ENCODE measurements around the gene DUSP19.
"Not testable (repeated sequence)": the region's sequence is repeated elsewhere in the genome, so short reads cannot be mapped to it uniquely, and the experiment has no call there.

DUSP19 gene

DNA sequence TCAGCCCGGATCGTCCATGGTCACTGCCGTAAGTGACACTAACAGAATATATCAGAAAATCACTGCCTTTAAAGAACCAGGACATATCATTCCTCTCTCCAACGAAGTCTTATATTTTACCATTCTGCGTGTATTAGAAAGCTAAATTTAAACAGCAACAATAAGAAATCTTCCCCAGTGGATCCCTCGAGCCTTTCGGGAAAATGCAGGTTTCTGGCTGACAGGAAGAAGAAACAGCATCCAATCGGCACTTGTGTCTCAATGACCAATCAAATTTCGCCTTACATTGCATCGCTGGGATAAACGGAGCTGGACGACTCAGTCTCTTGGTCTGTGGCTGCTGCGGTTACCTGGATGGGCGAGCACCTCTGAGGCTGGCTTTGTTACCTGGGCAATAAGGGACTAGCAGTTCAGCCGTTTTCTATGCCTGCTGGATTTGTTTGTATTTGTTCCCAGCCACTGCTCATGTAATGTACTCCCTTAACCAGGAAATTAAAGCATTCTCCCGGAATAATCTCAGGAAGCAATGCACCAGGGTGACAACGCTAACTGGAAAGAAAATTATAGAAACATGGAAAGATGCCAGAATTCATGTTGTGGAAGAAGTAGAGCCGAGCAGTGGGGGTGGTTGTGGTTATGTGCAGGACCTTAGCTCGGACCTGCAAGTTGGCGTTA is at the start of gene DUSP19:
Gene DUSP19, plus strand, starts transcription at position 284 of the 675 bp plus-strand sequence. Its CDS starts 187 bp downstream, at position 471.
- DNase-seq (ENCODE audit: extremely low read depth in 1 of 2, low read depth in 1 of 2) = peak; percentile 52 to 70

- DNase-seq (ENCODE audit: extremely low read depth in 1 of 2, low read depth in 1 of 2) = no peak
Observed at GRCh38 chr2:183029219-183029618, 49.3 kb upstream of the DUSP19 start.

- DNase-seq (ENCODE audit: extremely low read depth in 1 of 2, low read depth in 1 of 2) = no peak
Observed at GRCh38 chr2:183031911-183032794, 46.4 kb upstream of the DUSP19 start.

DNA sequence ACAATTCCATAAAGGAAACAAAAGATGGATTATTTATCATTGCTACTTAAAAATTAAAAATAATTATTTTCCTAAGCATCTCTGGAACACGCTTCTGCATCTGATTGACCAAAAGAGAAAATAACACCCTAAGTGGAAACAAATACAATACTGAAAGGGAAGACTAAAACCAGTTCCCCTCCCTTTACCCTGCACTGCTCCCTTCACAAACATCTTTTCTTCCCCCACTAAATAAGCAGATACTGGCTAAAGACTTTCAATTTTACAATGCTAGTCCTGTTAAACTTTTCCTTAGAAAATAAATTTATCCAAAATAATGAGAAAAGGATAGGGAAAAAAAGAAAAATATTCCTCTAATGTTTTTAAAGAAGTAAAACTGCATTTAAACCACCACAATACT is 44.6 kb upstream of the DUSP19 start:
- no peak for DNase-seq (ENCODE audit: extremely low read depth in 1 of 2, low read depth in 1 of 2)

DNA sequence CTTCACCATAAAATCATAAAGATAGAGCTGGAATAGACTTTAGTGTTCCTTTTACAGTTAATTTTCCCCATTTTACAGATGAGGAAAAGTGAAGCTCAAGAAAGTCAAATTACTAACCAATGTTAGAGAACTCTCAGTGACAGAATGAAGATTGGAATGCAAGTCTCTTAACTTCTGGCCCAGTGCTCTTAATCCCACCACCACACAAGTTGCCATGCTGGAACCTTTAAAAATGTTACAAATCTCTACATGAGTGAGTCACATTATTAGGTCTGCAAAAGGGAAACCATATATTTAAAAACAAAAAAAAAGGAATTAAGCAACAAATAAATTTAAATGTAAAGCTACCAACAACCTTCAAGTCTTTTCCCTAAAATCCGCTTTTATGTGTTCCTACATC is 43.7 kb upstream of the DUSP19 start:
- no peak for DNase-seq (ENCODE audit: extremely low read depth in 1 of 2, low read depth in 1 of 2)

DNA sequence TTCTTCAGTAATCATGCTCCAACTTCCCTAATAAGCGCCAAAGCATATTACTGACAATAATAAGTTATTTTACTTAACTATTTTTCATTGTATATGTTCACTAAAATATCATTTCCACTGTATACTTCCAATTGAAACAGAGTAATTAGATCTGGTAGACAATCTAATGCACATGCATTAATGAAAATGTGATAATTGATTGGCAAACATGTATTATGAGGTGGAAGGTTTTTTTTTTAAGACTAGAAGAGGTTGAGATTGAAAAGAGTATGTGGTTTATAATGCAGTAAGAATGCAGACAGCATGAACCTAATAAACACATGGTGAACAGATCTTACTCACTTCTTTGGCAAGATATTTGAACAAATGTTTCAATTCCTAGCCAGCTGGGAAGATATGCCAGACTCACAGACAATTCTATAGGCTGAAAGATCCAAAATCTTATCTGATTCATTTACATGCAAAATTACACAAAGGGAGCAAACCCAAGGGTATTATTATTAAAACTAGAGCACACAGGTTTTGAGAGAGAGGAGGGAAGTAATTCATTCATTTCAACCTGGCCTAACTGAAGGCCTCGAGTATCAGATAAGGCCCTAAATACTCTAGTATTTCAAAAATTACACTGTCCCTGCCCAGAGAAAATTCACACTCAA is 43.1 kb upstream of the DUSP19 start:
- DNase-seq (ENCODE audit: extremely low read depth in 1 of 2, low read depth in 1 of 2) = no peak

- DNase-seq (ENCODE audit: extremely low read depth in 1 of 2, low read depth in 1 of 2) = no peak
Observed at GRCh38 chr2:183035954-183036669, 42.4 kb upstream of the DUSP19 start.

GRCh38 chr2:183037074-183037552 is 41.4 kb upstream of the DUSP19 start:
- no peak for DNase-seq (ENCODE audit: extremely low read depth in 1 of 2, low read depth in 1 of 2)

DNA sequence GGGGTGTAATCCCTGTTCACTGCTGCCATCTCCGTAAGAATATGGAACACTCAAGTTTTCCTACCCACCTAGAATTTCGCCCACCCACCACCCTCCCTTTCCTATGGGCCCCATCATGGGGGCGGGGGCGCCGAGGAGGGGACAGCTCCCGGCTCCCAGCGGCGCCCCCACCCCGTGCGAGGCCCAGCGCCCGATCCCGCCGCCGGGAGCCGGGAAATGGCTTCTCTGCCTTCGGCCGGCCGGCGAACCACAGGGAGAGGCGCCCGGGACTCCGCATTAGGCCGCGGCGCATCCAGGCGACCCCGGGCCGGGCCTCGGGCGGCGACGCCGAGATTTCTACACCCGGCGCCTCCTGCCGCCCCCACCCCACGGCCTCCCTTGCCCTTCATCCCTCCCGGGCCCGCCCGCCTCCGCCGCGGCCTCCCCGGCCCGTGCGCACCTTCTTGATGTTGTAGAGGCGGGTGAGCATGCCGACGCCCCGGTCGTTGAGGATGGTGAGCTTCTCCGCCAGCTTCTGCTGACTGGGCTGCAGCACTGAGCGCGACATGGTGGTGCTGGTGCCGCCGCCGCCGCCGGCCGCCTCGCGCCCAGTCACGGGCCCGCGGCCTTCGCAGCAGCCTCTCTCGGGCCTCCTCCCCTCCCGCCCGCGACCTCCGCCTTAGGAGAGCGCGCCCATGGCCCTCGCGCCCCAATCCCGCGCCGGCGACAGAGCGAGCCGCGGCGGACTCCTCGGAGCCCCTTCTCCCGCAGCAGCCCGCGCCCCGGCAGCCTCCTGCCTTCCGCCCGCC is 40.8 kb upstream of the DUSP19 start:
- DNase-seq (ENCODE audit: extremely low read depth in 1 of 2, low read depth in 1 of 2) = peak in 1 of 2 donors; percentile 28

- peak; percentile 64 to 66 for DNase-seq (ENCODE audit: extremely low read depth in 1 of 2, low read depth in 1 of 2)
Observed at GRCh38 chr2:183038341-183039300, 39.9 kb upstream of the DUSP19 start, which contains the start of gene NCKAP1. NCKAP1 (minus strand) TSS chr2:183038457; CDS start chr2:183038099, 358 bp downstream.

DNA sequence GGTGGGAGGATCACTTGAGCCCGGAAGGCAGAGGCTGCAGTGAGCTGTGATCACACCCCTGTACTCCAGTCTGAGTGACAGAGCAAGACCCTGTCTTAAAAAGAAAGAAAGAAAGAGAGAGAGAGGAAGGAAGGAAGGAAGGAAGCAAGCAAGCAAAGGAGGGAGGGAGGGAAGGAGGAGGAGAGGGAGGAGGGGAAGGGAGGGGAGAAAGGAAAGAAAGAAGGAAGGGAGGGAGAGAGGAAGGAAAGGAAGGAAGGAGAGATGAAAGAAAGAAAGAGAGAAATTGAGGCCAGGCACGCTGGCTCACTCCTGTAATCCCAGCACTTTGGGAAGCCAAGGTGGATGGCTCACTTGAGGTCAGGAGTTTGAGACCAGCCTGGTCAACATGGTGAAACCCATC is 37.9 kb upstream of the DUSP19 start:
- DNase-seq (ENCODE audit: extremely low read depth in 1 of 2, low read depth in 1 of 2) = no peak

DNA sequence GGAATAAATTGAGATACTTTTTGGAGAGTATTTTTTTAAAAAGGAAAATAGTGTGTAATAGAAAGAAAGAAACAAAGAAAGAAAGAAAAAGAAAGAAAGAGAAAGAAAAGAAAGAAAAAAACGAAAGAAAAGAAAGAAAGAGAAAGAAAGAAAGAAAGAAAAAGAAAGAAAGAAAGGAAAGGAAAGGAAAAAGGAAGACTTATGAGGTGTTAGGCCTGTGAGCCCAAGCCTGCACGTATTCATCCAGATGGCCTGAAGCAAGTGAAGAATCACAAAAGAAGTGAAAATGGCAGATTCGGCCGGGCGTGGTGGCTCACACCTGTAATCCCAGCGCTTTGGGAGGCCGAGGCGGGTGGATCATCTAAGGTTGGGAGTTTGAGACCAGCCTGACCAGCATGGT is 35.0 kb upstream of the DUSP19 start:
- not testable (repeated sequence) for DNase-seq (ENCODE audit: extremely low read depth in 1 of 2, low read depth in 1 of 2)

GRCh38 chr2:183047486-183048125 is 30.9 kb upstream of the DUSP19 start:
- not testable (repeated sequence) for DNase-seq (ENCODE audit: extremely low read depth in 1 of 2, low read depth in 1 of 2)

- no peak for DNase-seq (ENCODE audit: extremely low read depth in 1 of 2, low read depth in 1 of 2)
Observed at GRCh38 chr2:183049420-183049819, 29.1 kb upstream of the DUSP19 start.

DNA sequence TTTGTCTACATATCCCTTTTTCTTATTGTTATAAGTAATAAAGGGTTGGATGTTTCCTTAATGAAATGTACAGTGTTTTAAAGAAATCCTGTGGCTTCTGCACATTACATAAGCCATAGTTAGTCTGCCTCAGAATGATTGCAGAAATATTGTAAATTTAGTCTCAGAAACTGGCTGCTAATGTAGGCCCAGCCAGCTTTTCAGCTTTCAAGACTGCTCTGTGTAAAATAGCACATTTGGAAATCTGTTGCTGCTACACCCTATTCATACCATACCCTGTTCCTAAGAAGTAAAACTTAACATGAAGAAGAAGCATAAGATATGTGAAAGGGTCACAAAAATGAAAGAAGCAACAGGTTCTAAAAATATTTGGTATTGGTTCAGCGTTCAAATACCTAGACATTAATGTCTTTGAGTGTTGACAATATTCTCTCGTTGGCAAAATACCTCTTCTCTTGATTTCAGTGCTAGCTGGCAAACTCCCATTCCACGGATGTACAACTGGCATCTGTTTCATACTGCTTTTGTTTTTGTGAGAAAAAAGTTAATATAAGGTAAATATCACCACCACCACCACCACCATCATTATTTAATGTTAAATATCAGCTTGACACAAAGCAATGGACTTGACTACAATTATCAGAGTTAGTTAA is 21.1 kb upstream of the DUSP19 start:
- DNase-seq (ENCODE audit: extremely low read depth in 1 of 2, low read depth in 1 of 2) = no peak

DNA sequence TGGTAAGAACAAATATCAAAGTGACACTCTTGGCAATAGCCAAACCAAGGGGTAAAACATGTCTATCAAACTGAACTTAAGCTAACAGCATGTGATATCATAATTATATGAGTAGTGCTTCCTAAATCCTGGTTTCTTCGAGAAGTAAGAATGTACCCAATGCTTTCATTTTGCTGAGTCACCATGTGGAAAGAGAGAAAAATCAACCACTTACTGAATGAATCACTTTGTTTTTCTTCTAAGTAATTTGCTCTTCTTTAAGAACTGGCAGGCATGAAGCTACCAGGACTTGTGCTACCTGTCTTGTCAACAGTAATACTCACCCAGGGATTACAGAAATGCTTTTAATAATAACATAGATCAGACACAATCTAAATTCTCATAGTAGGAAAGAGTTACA is 19.0 kb upstream of the DUSP19 start:
- no peak for DNase-seq (ENCODE audit: extremely low read depth in 1 of 2, low read depth in 1 of 2)

GRCh38 chr2:183060571-183061231 is 17.8 kb upstream of the DUSP19 start:
- no peak for DNase-seq (ENCODE audit: extremely low read depth in 1 of 2, low read depth in 1 of 2)

All from stimulated activated CD8-positive, alpha-beta memory T cell treated with anti-CD3 and anti-CD28 coated beads, Interleukin-7, amount 100 ng/mL, for 48 hours (primary cell).